Endothelial cell of umbilical vein (primary cell): ENCODE data around the gene ACTR8. TPM values are rescaled to one million over a fixed set of nuclear protein-coding genes. Genes with fewer than 3 reads are reported as not detected.

ENCODE experiments used
- BruUV-seq: library from RNA; stranded (reverse); fragments of 400-500 nt; replicated peaks from 2 replicates; lab custom pipeline; 2021; lab: Mats Ljungman, UMichigan
- CTCF ChIA-PET: fragments of 300-600, 350-600 bp; sonication (Branson Sonifier 250); formaldehyde crosslinking; loops from one replicate; lab custom pipeline; 2021; ENCODE audit warnings: antibody characterized with exemption, inconsistent platforms; lab: Charles Lee
- POLR2A ChIA-PET: fragments of 300-600, 350-600 bp; sonication (Branson Sonifier 250); formaldehyde crosslinking; loops from one replicate; lab custom pipeline; 2021; ENCODE audit warnings: antibody characterized with exemption, inconsistent platforms; lab: Charles Lee
- DNase-seq: peaks from one replicate; pipeline ENCODE4 v3.0.0-alpha.2; 2011; ENCODE audit warnings: low read depth, low spot score
- FAIRE-seq: peaks from 2 replicates; lab custom pipeline; 2011; peaks lifted over from hg19 to GRCh38; lab: Jason Lieb, UNC
- H2AFZ ChIP-seq: 2 replicates; pipeline ENCODE4 v1.6.0; 2012; ENCODE audit warnings: low read depth, low read length, control low read depth, inconsistent platforms
- H3K27ac ChIP-seq: 2 replicates; pipeline ENCODE4 v1.5.1; 2011; ENCODE audit warnings: low read depth, mild to moderate bottlenecking, control low read depth, low read length, moderate library complexity; ENCODE audit not compliant: insufficient read depth
- H3K27me3 ChIP-seq, 2 experiments: 2 replicates each; pipeline versions ENCODE4 v1.6.0 to v1.6.1; 2011; ENCODE audit warnings: low read length in 2 of 2, mixed read lengths in 1 of 2; ENCODE audit not compliant: control insufficient read depth in 2 of 2, insufficient read depth in 2 of 2
- H3K36me3 ChIP-seq, 2 experiments: 2 replicates in 1 of 2; 3 replicates in 1 of 2; pipeline ENCODE4 v1.5.1; 2011; ENCODE audit warnings: low read length in 2 of 2, mild to moderate bottlenecking in 1 of 2, moderate library complexity in 1 of 2; ENCODE audit not compliant: control insufficient read depth in 2 of 2, insufficient read depth in 2 of 2; ENCODE audit errors: extremely low read depth in 1 of 2
- H3K4me1 ChIP-seq: 3 replicates; pipeline ENCODE4 v1.5.1; 2011; ENCODE audit warnings: mild to moderate bottlenecking, low read length; ENCODE audit not compliant: control insufficient read depth, insufficient read depth; ENCODE audit errors: extremely low read depth
- H3K4me2 ChIP-seq: 2 replicates; pipeline ENCODE4 v1.6.1; 2011; ENCODE audit warnings: low read length, control low read depth, mixed read lengths; ENCODE audit not compliant: insufficient read depth
- H3K4me3 ChIP-seq, 3 experiments: fragments of 200-600 bp in 1 of 3; sonication (generic), shearing (Covaris generic) in 1 of 3; replicated peaks in 1 of 3; 2 replicates each; pipeline ENCODE4 v1.5.1; 2011 to 2016; ENCODE audit warnings: control low read depth in 3 of 3, low read length in 3 of 3, mild to moderate bottlenecking in 2 of 3, inconsistent platforms in 1 of 3, low read depth in 1 of 3, moderate library complexity in 1 of 3; ENCODE audit not compliant: insufficient read depth in 1 of 3
- H3K79me2 ChIP-seq: 2 replicates; pipeline ENCODE4 v1.6.0; 2012; ENCODE audit warnings: low read length, inconsistent platforms; ENCODE audit not compliant: control insufficient read depth, insufficient read depth
- H3K9ac ChIP-seq: replicated peaks from 2 replicates; pipeline ENCODE3; 2011; ENCODE audit warnings: low read length, control low read depth; ENCODE audit not compliant: insufficient read depth; ENCODE audit errors: extremely low read depth
- H3K9me1 ChIP-seq: replicated peaks from 3 replicates; pipeline ENCODE4 v1.6.0; 2011; ENCODE audit warnings: mild to moderate bottlenecking, low read length; ENCODE audit not compliant: control insufficient read depth, insufficient read depth; ENCODE audit errors: extremely low read depth
- H3K9me3 ChIP-seq: replicated peaks from 2 replicates; pipeline ENCODE4 v1.5.1; 2012; ENCODE audit warnings: low read length, inconsistent platforms; ENCODE audit not compliant: control insufficient read depth, insufficient read depth
- H4K20me1 ChIP-seq: replicated peaks from 2 replicates; pipeline ENCODE3; 2011; ENCODE audit warnings: mild to moderate bottlenecking, low read length; ENCODE audit not compliant: control insufficient read depth, insufficient read depth; ENCODE audit errors: extremely low read depth
- EZH2 ChIP-seq: IDR thresholded peaks from 2 replicates; pipeline ENCODE4 v1.6.1; 2012; ENCODE audit warnings: borderline replicate concordance, low read depth, mild to moderate bottlenecking, moderate library complexity, low read length, inconsistent platforms; ENCODE audit not compliant: severe bottlenecking
- FOS ChIP-seq: IDR thresholded peaks from 2 replicates; pipeline ENCODE4 v1.6.1; 2011; ENCODE audit warnings: mild to moderate bottlenecking, low read length, moderate library complexity, borderline replicate concordance; ENCODE audit not compliant: insufficient read depth
- GATA2 ChIP-seq: IDR thresholded peaks from 2 replicates; pipeline ENCODE4 v1.7.0; 2011; ENCODE audit warnings: low read depth, mild to moderate bottlenecking, moderate library complexity, mixed read lengths, low read length; ENCODE audit not compliant: insufficient read length, insufficient read depth
- JUN ChIP-seq: IDR thresholded peaks from 2 replicates; pipeline ENCODE4 v1.6.1; 2011; ENCODE audit warnings: borderline replicate concordance, low read depth; ENCODE audit not compliant: insufficient read length, insufficient read depth
- MYC ChIP-seq: IDR thresholded peaks from one replicate; pipeline ENCODE4 v1.6.1; 2011; ENCODE audit warnings: mild to moderate bottlenecking, low read depth, low read length
- POLR2A ChIP-seq: IDR thresholded peaks from 2 replicates; pipeline ENCODE4 v1.6.1; 2012; ENCODE audit warnings: low read depth, mild to moderate bottlenecking, control low read depth, low read length
- POLR2AphosphoS5 ChIP-seq: IDR thresholded peaks from 2 replicates; pipeline ENCODE4 v1.6.1; 2012; ENCODE audit warnings: low read depth, mild to moderate bottlenecking, control low read depth, low read length, moderate library complexity; ENCODE audit not compliant: insufficient read depth
- dilution Hi-C: fragments of 300-500 bp; cut with MboI; formaldehyde crosslinking; loops from one replicate; pipeline ENCODE4 v1.15.0; 2019; ENCODE audit warnings: low sequenced_read_pairs; ENCODE audit not compliant: extremely low pct_ligation_motif_present
- intact Hi-C: fragments of 100-400 bp; cut with micrococcal nuclease; formaldehyde crosslinking; loops from one replicate; pipeline ENCODE4 v1.10.0; 2022
- polyA plus RNA-seq, 4 experiments: library from polyadenylated mRNA; depleted of rRNA in 3 of 4; stranded (reverse) in 3 of 4; unstranded in 1 of 4; fragments of >200 nt; gene quantifications; 2 replicates each; pipeline versions ENCODE4 v1.2.1 to v1.2.3, GENCODE V29; 2011 to 2012; ENCODE audit warnings: missing spikeins in 1 of 4
- total RNA-seq: library from RNA; stranded (reverse); gene quantifications from 2 replicates; pipeline ENCODE4 v1.2.3, GENCODE V29; 2021
- TF ChIP-seq, protein P1 (sequence below), 2 donors: IDR thresholded peaks; 1 replicate in 1 of 2; 2 replicates in 1 of 2; pipeline ENCODE4 v1.5.1; 2011; ENCODE audit warnings: low read length in 2 of 2, mild to moderate bottlenecking in 2 of 2, moderate library complexity in 2 of 2, control low read depth in 1 of 2, inconsistent platforms in 1 of 2, low read depth in 1 of 2; ENCODE audit not compliant: insufficient read depth in 1 of 2; ENCODE audit errors: extremely low read depth in 1 of 2

ACTR8 gene
- total and polyA plus RNA-seq, 2 donors (not counting 3 experiments of a cell fraction or from before 2014, with no cell fraction given) = 14.4 to 42.0 TPM

DNA sequence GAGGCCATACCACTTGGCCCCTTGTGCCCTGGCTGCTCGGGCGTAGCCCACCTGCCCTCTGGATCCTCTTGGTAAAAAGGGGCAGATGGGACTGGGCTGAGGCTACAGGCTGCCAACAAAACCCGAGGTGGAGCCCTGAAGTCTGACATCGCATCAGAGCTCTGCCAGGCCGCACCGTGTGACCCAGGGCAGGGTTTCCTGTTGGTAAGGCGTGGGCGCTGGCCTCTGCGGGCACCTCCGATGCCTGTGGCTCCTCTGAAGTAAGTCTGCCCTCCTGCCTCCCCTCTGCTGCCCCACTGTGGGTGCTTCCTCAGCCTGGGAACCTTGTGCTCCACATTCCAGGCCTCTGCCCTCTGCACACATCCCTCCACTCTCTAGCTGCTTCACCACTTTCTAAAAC lies 44.6 kb downstream of the ACTR8 start:
- no peak overlapping the region for H3K9ac ChIP-seq
- BruUV-seq = no TSS peak
- H3K27ac ChIP-seq = no peak overlapping the region
- no peaks in the 10 kb centered on the region for H4K20me1 ChIP-seq
- ChIA-PET CTCF (no interaction called here), POLR2A (no interaction called here)
- TF ChIP-seq GATA2 = no peak
- no peak for TF ChIP-seq MYC
- TF ChIP-seq POLR2AphosphoS5 = no peak
- TF ChIP-seq JUN = no peak
- no peak for TF ChIP-seq FOS
- no peak for TF ChIP-seq EZH2
- no peak for TF ChIP-seq POLR2A
- TF ChIP-seq, protein P1, sequence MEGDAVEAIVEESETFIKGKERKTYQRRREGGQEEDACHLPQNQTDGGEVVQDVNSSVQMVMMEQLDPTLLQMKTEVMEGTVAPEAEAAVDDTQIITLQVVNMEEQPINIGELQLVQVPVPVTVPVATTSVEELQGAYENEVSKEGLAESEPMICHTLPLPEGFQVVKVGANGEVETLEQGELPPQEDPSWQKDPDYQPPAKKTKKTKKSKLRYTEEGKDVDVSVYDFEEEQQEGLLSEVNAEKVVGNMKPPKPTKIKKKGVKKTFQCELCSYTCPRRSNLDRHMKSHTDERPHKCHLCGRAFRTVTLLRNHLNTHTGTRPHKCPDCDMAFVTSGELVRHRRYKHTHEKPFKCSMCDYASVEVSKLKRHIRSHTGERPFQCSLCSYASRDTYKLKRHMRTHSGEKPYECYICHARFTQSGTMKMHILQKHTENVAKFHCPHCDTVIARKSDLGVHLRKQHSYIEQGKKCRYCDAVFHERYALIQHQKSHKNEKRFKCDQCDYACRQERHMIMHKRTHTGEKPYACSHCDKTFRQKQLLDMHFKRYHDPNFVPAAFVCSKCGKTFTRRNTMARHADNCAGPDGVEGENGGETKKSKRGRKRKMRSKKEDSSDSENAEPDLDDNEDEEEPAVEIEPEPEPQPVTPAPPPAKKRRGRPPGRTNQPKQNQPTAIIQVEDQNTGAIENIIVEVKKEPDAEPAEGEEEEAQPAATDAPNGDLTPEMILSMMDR (IDR thresholded peaks at IDR 0.05; ENCODE audit: extremely low read depth in 1 of 2, insufficient read depth in 1 of 2, low read depth in 1 of 2, low read length in 2 of 2) = no peak
- H3K4me2 ChIP-seq = no peak overlapping the region
- no peak overlapping the region for H2AFZ ChIP-seq
- dilution Hi-C loops = no loop called here
- no peaks in the 10 kb centered on the region for H3K9me1 ChIP-seq
- no peak for FAIRE-seq
- no peak overlapping the region for H3K4me3 ChIP-seq
- DNase-seq = no peak
- no peaks in the 10 kb centered on the region for H3K9me3 ChIP-seq
- H3K79me2 ChIP-seq = no peaks in the 10 kb centered on the region
- H3K4me1 ChIP-seq = no peaks in the 10 kb centered on the region
- H3K27me3 ChIP-seq = no peaks in the 10 kb centered on the region
- no peaks in the 10 kb centered on the region for H3K36me3 ChIP-seq
- intact Hi-C loops = no loop called here
